Measurements from ENCODE around the gene GADL1. TPM values are rescaled to one million over a fixed set of nuclear protein-coding genes. Genes with fewer than 3 reads are reported as not detected.

GADL1 gene
- total RNA-seq, 1 experiment from 2014 or later = not detected

DNA sequence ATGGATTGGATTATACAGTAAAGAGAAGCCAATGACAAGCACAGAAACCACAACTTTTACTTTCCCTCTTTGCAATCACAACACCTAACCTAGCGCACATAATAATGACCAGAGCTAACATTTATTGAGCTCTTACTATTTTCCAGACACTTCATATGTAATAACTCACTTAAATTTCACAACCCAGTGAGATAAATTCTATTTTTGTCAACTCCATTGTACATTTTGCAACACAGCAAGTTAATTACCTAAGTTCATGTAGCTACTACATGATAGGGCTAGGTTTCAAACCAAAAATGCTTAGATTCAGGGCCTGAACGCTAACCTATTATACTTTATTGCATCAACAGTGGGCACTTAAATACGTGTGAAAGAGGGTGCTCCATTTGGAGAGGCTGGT lies 89.5 kb downstream of the GADL1 start:
- DNase-seq (ENCODE audit: low read depth, low spot score) (no peak), ATAC-seq (no peak)
- Histone ChIP-seq H3K27ac (ENCODE audit: low read depth, low read length) (no peak overlapping the region), H3K79me2 (ENCODE audit: insufficient read depth, low read length) (no peaks in the 10 kb centered on the region), H3K4me1 (ENCODE audit: control insufficient read depth in 1 of 2, insufficient read depth in 2 of 2, low read length in 2 of 2) (no peaks in the 10 kb centered on the region), H3K9me2 (ENCODE audit: insufficient read depth) (no peaks in the 10 kb centered on the region), H3K4me3 (replicated peaks in 1 of 2; ENCODE audit: low read depth in 1 of 2, low read length in 2 of 2) (no peak overlapping the region), H3K36me3 (ENCODE audit: control insufficient read depth in 1 of 2, insufficient read depth in 2 of 2, low read length in 2 of 2) (no peaks in the 10 kb centered on the region), H3K9ac (ENCODE audit: low read length) (no peak overlapping the region), H4K20me1 (ENCODE audit: insufficient read depth) (no peaks in the 10 kb centered on the region), H3K9me3 (ENCODE audit: control insufficient read depth in 1 of 2, insufficient read depth in 1 of 2, low read depth in 1 of 2, low read length in 2 of 2) (no peaks in the 10 kb centered on the region), H3K27me3 (ENCODE audit: insufficient read depth, low read length) (no peaks in the 10 kb centered on the region), H2AFZ (ENCODE audit: low read depth, low read length, poor library complexity, severe bottlenecking) (no peak overlapping the region), H3K4me2 (ENCODE audit: low read length) (no peak overlapping the region)
- intact Hi-C loops (cut with micrococcal nuclease) = no loop called here
- CTCF ChIA-PET = no interaction called here
- POLR2A ChIA-PET = no interaction called here
- RAD21 ChIA-PET (ENCODE audit: low non-redundant PET in 1 of 2, low total read pairs in 2 of 2, uncharacterized antibody in 2 of 2, unreplicated experiment in 2 of 2) = no interaction called here
- TF ChIP-seq, protein P1, sequence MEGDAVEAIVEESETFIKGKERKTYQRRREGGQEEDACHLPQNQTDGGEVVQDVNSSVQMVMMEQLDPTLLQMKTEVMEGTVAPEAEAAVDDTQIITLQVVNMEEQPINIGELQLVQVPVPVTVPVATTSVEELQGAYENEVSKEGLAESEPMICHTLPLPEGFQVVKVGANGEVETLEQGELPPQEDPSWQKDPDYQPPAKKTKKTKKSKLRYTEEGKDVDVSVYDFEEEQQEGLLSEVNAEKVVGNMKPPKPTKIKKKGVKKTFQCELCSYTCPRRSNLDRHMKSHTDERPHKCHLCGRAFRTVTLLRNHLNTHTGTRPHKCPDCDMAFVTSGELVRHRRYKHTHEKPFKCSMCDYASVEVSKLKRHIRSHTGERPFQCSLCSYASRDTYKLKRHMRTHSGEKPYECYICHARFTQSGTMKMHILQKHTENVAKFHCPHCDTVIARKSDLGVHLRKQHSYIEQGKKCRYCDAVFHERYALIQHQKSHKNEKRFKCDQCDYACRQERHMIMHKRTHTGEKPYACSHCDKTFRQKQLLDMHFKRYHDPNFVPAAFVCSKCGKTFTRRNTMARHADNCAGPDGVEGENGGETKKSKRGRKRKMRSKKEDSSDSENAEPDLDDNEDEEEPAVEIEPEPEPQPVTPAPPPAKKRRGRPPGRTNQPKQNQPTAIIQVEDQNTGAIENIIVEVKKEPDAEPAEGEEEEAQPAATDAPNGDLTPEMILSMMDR (IDR thresholded peaks at IDR 0.05 in 2 of 3, conservative IDR thresholded peaks at IDR 0.05 in 1 of 3; ENCODE audit: borderline replicate concordance in 1 of 3, insufficient read depth in 1 of 3, low read depth in 2 of 3, low read length in 2 of 3) = no peak
- TF ChIP-seq SP1 (IDR thresholded peaks at IDR 0.05; ENCODE audit: low read depth) (no peak), EGR1 (IDR thresholded peaks at IDR 0.05; ENCODE audit: low read depth) (no peak), SIN3A (IDR thresholded peaks at IDR 0.05; ENCODE audit: low read depth) (no peak), ZNF274 (IDR thresholded peaks at IDR 0.05; ENCODE audit: low read depth, low read length) (no peak), ELF1 (IDR thresholded peaks at IDR 0.05; ENCODE audit: borderline replicate concordance, low read depth) (no peak), YY1 (IDR thresholded peaks at IDR 0.05; ENCODE audit: extremely low read depth, insufficient replicate concordance, low read depth, low read length) (no peak), POLR2A (IDR thresholded peaks at IDR 0.05; ENCODE audit: borderline replicate concordance, extremely low read depth, insufficient read depth, insufficient read length) (no peak), SRF (IDR thresholded peaks at IDR 0.05; ENCODE audit: low read depth) (no peak), ZFX (IDR thresholded peaks at IDR 0.05) (no peak), CBX3 (IDR thresholded peaks at IDR 0.05; ENCODE audit: low read depth) (no peak), FOSL1 (IDR thresholded peaks at IDR 0.05; ENCODE audit: low read depth) (no peak), EZH2 (IDR thresholded peaks at IDR 0.05) (no peak), TCF7L2 (IDR thresholded peaks at IDR 0.05; ENCODE audit: borderline replicate concordance, extremely low read depth, insufficient read depth, insufficient read length) (no peak), JUND (IDR thresholded peaks at IDR 0.05) (no peak), POLR2AphosphoS5 (IDR thresholded peaks at IDR 0.05; ENCODE audit: low read depth, low read length) (no peak), RAD21 (IDR thresholded peaks at IDR 0.05; ENCODE audit: low read depth) (no peak)
- TF ChIP-seq, protein P2, sequence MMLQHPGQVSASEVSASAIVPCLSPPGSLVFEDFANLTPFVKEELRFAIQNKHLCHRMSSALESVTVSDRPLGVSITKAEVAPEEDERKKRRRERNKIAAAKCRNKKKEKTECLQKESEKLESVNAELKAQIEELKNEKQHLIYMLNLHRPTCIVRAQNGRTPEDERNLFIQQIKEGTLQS (IDR thresholded peaks at IDR 0.05) = no peak
- TF ChIP-seq, protein P3, sequence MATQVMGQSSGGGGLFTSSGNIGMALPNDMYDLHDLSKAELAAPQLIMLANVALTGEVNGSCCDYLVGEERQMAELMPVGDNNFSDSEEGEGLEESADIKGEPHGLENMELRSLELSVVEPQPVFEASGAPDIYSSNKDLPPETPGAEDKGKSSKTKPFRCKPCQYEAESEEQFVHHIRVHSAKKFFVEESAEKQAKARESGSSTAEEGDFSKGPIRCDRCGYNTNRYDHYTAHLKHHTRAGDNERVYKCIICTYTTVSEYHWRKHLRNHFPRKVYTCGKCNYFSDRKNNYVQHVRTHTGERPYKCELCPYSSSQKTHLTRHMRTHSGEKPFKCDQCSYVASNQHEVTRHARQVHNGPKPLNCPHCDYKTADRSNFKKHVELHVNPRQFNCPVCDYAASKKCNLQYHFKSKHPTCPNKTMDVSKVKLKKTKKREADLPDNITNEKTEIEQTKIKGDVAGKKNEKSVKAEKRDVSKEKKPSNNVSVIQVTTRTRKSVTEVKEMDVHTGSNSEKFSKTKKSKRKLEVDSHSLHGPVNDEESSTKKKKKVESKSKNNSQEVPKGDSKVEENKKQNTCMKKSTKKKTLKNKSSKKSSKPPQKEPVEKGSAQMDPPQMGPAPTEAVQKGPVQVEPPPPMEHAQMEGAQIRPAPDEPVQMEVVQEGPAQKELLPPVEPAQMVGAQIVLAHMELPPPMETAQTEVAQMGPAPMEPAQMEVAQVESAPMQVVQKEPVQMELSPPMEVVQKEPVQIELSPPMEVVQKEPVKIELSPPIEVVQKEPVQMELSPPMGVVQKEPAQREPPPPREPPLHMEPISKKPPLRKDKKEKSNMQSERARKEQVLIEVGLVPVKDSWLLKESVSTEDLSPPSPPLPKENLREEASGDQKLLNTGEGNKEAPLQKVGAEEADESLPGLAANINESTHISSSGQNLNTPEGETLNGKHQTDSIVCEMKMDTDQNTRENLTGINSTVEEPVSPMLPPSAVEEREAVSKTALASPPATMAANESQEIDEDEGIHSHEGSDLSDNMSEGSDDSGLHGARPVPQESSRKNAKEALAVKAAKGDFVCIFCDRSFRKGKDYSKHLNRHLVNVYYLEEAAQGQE (IDR thresholded peaks at IDR 0.05; ENCODE audit: low read depth) = no peak
- TF ChIP-seq, protein P4, sequence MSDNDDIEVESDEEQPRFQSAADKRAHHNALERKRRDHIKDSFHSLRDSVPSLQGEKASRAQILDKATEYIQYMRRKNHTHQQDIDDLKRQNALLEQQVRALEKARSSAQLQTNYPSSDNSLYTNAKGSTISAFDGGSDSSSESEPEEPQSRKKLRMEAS (IDR thresholded peaks at IDR 0.05) = no peak
- BruUV-seq (replicated peaks) = no TSS peak
